Measurements from ENCODE around the gene CNR1.

The CNR1 gene

GRCh38 chr6:88115307-88115706 lies 50.8 kb downstream of the CNR1 start:
- TF ChIP-seq CTCF (IDR thresholded peaks at IDR 0.05; ENCODE audit: low read depth, low read length, missing control alignments), result no peak
- no peak for DNase-seq (ENCODE audit: low read depth)
- H3K4me3 ChIP-seq (ENCODE audit: low read depth, low read length), result no peak overlapping the region

DNA sequence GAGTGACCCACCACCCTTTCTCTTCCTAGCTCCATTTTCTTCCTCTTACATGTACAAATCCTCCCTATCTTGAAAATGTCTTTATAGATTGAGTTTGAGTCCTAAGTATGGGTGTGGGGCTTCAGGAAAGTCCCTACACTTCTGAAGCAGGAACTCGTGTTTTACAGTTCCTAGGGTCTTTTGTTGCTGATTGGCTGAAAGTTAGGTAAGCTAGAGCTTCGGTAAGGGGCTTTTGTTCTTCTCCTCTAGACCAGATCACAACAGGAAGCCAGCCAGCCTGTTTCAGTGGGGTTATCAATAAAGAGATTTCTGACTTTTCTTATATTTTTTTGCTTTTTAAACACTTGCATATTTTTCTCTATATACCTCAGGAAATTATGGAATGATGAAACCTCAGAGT lies 51.3 kb downstream of the CNR1 start:
- no peak for DNase-seq (ENCODE audit: low read depth)
- no peak overlapping the region for H3K4me3 ChIP-seq (ENCODE audit: low read depth, low read length)
- TF ChIP-seq CTCF (IDR thresholded peaks at IDR 0.05; ENCODE audit: low read depth, low read length, missing control alignments), result no peak

- no peak for TF ChIP-seq CTCF (IDR thresholded peaks at IDR 0.05; ENCODE audit: low read depth, low read length, missing control alignments)
- no peak overlapping the region for H3K4me3 ChIP-seq (ENCODE audit: low read depth, low read length)
- no peak for DNase-seq (ENCODE audit: low read depth)
These were observed 54.2 kb downstream of the CNR1 start for GRCh38 chr6:88111991-88112390.

- no peak for TF ChIP-seq CTCF (IDR thresholded peaks at IDR 0.05; ENCODE audit: low read depth, low read length, missing control alignments)
- no peak for DNase-seq (ENCODE audit: low read depth)
- no peak overlapping the region for H3K4me3 ChIP-seq (ENCODE audit: low read depth, low read length)
These were observed 58.9 kb downstream of the CNR1 start for GRCh38 chr6:88107241-88107640.

DNA sequence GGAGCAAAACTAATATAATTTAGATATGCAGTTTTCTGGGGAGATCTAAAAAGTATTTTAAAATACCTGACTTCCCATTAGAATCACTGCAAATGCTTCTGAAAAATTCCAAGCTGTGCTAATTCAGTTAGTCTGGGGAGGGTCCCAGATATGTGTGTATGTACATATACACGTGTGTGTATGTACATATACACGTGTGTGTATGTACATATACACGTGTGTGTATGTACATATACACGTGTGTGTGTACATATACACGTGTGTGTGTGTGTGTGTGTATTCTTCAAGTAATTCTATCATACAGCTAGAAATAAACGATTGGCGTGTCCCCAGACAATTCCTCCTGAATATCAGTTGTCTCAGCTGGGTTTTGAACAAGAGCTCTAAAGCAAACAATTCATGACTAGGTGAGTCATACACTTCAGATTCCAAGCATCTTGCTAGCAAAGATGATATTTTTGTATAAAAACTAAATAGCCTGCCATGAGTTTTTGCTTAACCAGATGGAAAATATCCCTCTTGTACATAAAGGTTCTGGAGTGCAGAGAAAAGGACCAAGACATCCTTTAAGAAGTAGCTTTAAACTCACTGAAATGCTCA lies 60.3 kb downstream of the CNR1 start:
- TF ChIP-seq CTCF (IDR thresholded peaks at IDR 0.05; ENCODE audit: low read depth, low read length, missing control alignments), result no peak
- no peak overlapping the region for H3K4me3 ChIP-seq (ENCODE audit: low read depth, low read length)
- no peak for DNase-seq (ENCODE audit: low read depth)
